Endothelial cell of coronary artery (primary cell): ENCODE data around the gene MID1. TPM values are rescaled to one million over a fixed set of nuclear protein-coding genes. Genes with fewer than 3 reads are reported as not detected.

Experiments used
- total RNA-seq: library from RNA; depleted of rRNA; stranded (reverse); fragments of >200 nt; gene quantifications from 2 replicates; pipeline ENCODE4 v1.2.3, GENCODE V29; 2014

The MID1 gene
- total RNA-seq, result 10.7 and 12.9 TPM in 2 replicates

GRCh38 chrX:10620121-10620699 is at the start of gene MID1:
TSS of gene MID1 (minus strand) at chrX:10620585. CDS start at chrX:10567547, 53,038 bp downstream.

